Neuronal stem cell (in vitro differentiated cells): Measurements from ENCODE around the gene TULP4.
"Not testable (repeated sequence)": the region's sequence is repeated elsewhere in the genome, so short reads cannot be mapped to it uniquely, and the experiment has no call there.

ENCODE experiments used
- DNase-seq: peaks from one replicate; pipeline ENCODE4 v3.0.0-alpha.2; 2013; ENCODE audit warnings: low spot score
- H2AFZ ChIP-seq: one replicate; pipeline ENCODE4 v1.6.1; 2013; ENCODE audit warnings: mild to moderate bottlenecking, low read length, inconsistent platforms
- H2AK5ac ChIP-seq: 2 replicates; pipeline ENCODE4 v1.6.1; 2013; ENCODE audit warnings: low read depth, mild to moderate bottlenecking, inconsistent platforms, low read length, moderate library complexity, mixed read lengths
- H2BK120ac ChIP-seq: 2 replicates; pipeline ENCODE4 v1.6.1; 2013; ENCODE audit warnings: low read depth, mild to moderate bottlenecking, inconsistent platforms, low read length, moderate library complexity, mixed read lengths
- H2BK12ac ChIP-seq: one replicate; pipeline ENCODE4 v1.6.1; 2013; ENCODE audit warnings: low read length, inconsistent platforms
- H2BK15ac ChIP-seq: 2 replicates; pipeline ENCODE4 v1.6.1; 2013; ENCODE audit warnings: mild to moderate bottlenecking, low read length, inconsistent platforms, mixed read lengths
- H2BK5ac ChIP-seq: one replicate; pipeline ENCODE4 v1.6.1; 2013; ENCODE audit warnings: inconsistent platforms, mild to moderate bottlenecking, low read length, moderate library complexity
- H3K14ac ChIP-seq: one replicate; pipeline ENCODE4 v1.6.1; 2013; ENCODE audit warnings: low read length, inconsistent platforms
- H3K18ac ChIP-seq: 2 replicates; pipeline ENCODE4 v1.6.1; 2013; ENCODE audit warnings: low read length, inconsistent platforms
- H3K23ac ChIP-seq: 2 replicates; pipeline ENCODE4 v1.6.1; 2013; ENCODE audit warnings: low read depth, mild to moderate bottlenecking, mixed read lengths, low read length, inconsistent platforms; ENCODE audit not compliant: poor library complexity
- H3K27ac ChIP-seq: replicated peaks from 3 replicates; pipeline ENCODE4 v1.5.1; 2013; ENCODE audit warnings: low read length, inconsistent platforms
- H3K27me3 ChIP-seq, 3 experiments: 2 replicates each; pipeline ENCODE4 v1.6.1; 2013; ENCODE audit warnings: low read length in 3 of 3, mild to moderate bottlenecking in 2 of 3, inconsistent platforms in 1 of 3, low read depth in 1 of 3, mixed read lengths in 1 of 3, moderate library complexity in 1 of 3; ENCODE audit not compliant: control insufficient read depth in 3 of 3, insufficient read depth in 3 of 3
- H3K36me3 ChIP-seq, 2 donors: replicated peaks in 1 of 2; 2 replicates each; pipeline ENCODE4 v1.6.1; 2013; ENCODE audit warnings: low read length in 2 of 2; ENCODE audit not compliant: control insufficient read depth in 2 of 2, insufficient read depth in 2 of 2
- H3K4ac ChIP-seq: 2 replicates; pipeline ENCODE4 v1.6.1; 2013; ENCODE audit warnings: inconsistent platforms, mild to moderate bottlenecking, low read length, moderate library complexity
- H3K4me1 ChIP-seq, 2 donors: 1 replicate in 1 of 2; 2 replicates in 1 of 2; pipeline ENCODE4 v1.6.1; 2013; ENCODE audit warnings: low read length in 2 of 2, low read depth in 1 of 2; ENCODE audit not compliant: control insufficient read depth in 2 of 2, insufficient read depth in 1 of 2
- H3K4me2 ChIP-seq: one replicate; pipeline ENCODE4 v1.6.1; 2013; ENCODE audit warnings: mild to moderate bottlenecking, low read length, inconsistent platforms; ENCODE audit not compliant: insufficient read depth, poor library complexity, severe bottlenecking
- H3K4me3 ChIP-seq, 2 donors: 2 replicates each; pipeline ENCODE4 v1.5.1; 2013; ENCODE audit warnings: low read length in 2 of 2, mild to moderate bottlenecking in 2 of 2, inconsistent platforms in 1 of 2, moderate library complexity in 1 of 2
- H3K79me1 ChIP-seq: one replicate; pipeline ENCODE4 v1.6.1; 2013; ENCODE audit warnings: low read depth, mild to moderate bottlenecking, inconsistent platforms, low read length, moderate library complexity
- H3K9ac ChIP-seq: one replicate; pipeline ENCODE4 v1.6.1; 2013; ENCODE audit warnings: mild to moderate bottlenecking, low read depth, low read length, inconsistent platforms; ENCODE audit not compliant: poor library complexity
- H3K9me3 ChIP-seq, 2 donors: replicated peaks in 1 of 2; 2 replicates each; pipeline versions ENCODE3 to v1.6.1; 2013; ENCODE audit warnings: low read length in 2 of 2, mild to moderate bottlenecking in 2 of 2, inconsistent platforms in 1 of 2, low read depth in 1 of 2, mixed read lengths in 1 of 2, moderate library complexity in 1 of 2; ENCODE audit not compliant: control insufficient read depth in 2 of 2, insufficient read depth in 1 of 2
- H4K8ac ChIP-seq: one replicate; pipeline ENCODE4 v1.6.1; 2013; ENCODE audit warnings: low read depth, mild to moderate bottlenecking, inconsistent platforms, low read length, moderate library complexity
- H4K91ac ChIP-seq: one replicate; pipeline ENCODE4 v1.6.1; 2013; ENCODE audit warnings: low read length, low read depth, mild to moderate bottlenecking, inconsistent platforms; ENCODE audit not compliant: poor library complexity
- WGBS, 2 donors: extraction: QIAGEN DNeasy Blood & Tissue Kit; methylation state at CpG; one replicate each; pipeline ENCODE4 v1.1.7; 2013; ENCODE audit warnings: missing lambda C conversion rate in 2 of 2, mixed read lengths in 1 of 2; ENCODE audit not compliant: insufficient read length in 2 of 2, insufficient replicate concordance in 1 of 2; ENCODE audit errors: extremely low coverage in 2 of 2; 5-methylcytosine and 5-hydroxymethylcytosine counted together

Gene TULP4

DNA sequence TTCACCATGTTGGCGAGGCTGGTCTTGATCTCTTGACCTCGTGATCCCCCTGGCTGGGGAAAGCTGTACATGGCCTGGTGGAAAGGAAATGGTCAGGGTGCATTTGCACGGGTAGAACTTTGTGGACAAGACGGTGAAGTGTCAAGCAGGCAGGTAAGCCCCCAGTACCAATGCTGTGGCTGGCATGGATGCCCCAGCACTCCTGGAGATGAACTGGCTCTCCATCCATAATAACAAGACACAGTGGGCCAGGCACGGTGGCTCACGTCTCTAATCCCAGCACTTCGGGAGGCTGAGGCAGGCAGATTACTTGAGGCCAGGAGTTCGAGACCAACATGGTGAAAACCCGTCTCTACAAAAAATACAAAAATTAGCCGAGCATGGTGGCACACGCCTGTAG lies 210.4 kb downstream of the TULP4 start:
- Histone ChIP-seq H3K27me3 (no peaks in the 10 kb centered on the region), H3K4me3 (no peak overlapping the region), H2BK15ac (no peak overlapping the region), H4K8ac (no peak overlapping the region), H3K79me1 (no peaks in the 10 kb centered on the region), H2BK120ac (no peak overlapping the region), H3K23ac (no peak overlapping the region), H4K91ac (no peak overlapping the region), H3K4me2 (no peak overlapping the region), H3K36me3 (no peaks in the 10 kb centered on the region), H3K14ac (no peak overlapping the region), H3K4me1 (peaks cover 3 to 12% of the 10 kb centered on the region in 2 donors), H2BK5ac (no peak overlapping the region), H3K27ac (no peak overlapping the region), H2BK12ac (no peak overlapping the region), H3K9me3 (peaks cover 0 to 4% of the 10 kb centered on the region in 2 donors), H2AFZ (no peak overlapping the region), H2AK5ac (no peak overlapping the region), H3K9ac (no peak overlapping the region), H3K4ac (no peak overlapping the region), H3K18ac (no peak overlapping the region)
- DNase-seq, result no peak
- no CpG with 5 or more reads among the region's 11 CpGs for WGBS, 2 donors

- Histone ChIP-seq H3K4me1 (no peaks in the 10 kb centered on the region), H4K8ac (no peak overlapping the region), H2BK5ac (no peak overlapping the region), H3K27ac (no peak overlapping the region), H3K4me3 (no peak overlapping the region), H3K27me3 (no peaks in the 10 kb centered on the region), H3K79me1 (no peaks in the 10 kb centered on the region), H4K91ac (no peak overlapping the region), H2AK5ac (peak overlapping the region; percentile 8), H3K14ac (no peak overlapping the region), H2BK12ac (no peak overlapping the region), H2BK120ac (no peak overlapping the region), H2BK15ac (no peak overlapping the region), H3K36me3 (no peaks in the 10 kb centered on the region), H3K4me2 (no peak overlapping the region), H2AFZ (no peak overlapping the region), H3K18ac (peak overlapping the region; percentile 15), H3K9me3 (peaks cover 0 to 4% of the 10 kb centered on the region in 2 donors), H3K4ac (no peak overlapping the region), H3K9ac (no peak overlapping the region), H3K23ac (peak overlapping the region; percentile 53)
- WGBS, 2 donors, result no CpG with 5 or more reads among the region's 15 CpGs
- no peak for DNase-seq
These were observed 212.0 kb downstream of the TULP4 start for GRCh38 chr6:158524311-158524710.

- not testable (repeated sequence) for H2BK12ac ChIP-seq, H3K4me2 ChIP-seq, H3K14ac ChIP-seq, H2BK120ac ChIP-seq, H2AFZ ChIP-seq, H3K9ac ChIP-seq, H4K8ac ChIP-seq, H4K91ac ChIP-seq, H3K23ac ChIP-seq, H3K27me3 ChIP-seq, H2BK5ac ChIP-seq, H2AK5ac ChIP-seq, H3K18ac ChIP-seq, H3K9me3 ChIP-seq, H3K36me3 ChIP-seq, H3K4me1 ChIP-seq, H3K79me1 ChIP-seq, H3K4ac ChIP-seq, DNase-seq, H3K4me3 ChIP-seq, H2BK15ac ChIP-seq, H3K27ac ChIP-seq
- no CpG with 5 or more reads among the region's 1 CpG for WGBS, 2 donors
These were observed 215.6 kb downstream of the TULP4 start for GRCh38 chr6:158527858-158528257.

- Histone ChIP-seq H3K14ac (no peak overlapping the region), H3K18ac (no peak overlapping the region), H2BK15ac (no peak overlapping the region), H3K4me3 (no peak overlapping the region), H3K27ac (no peak overlapping the region), H3K27me3 (no peaks in the 10 kb centered on the region), H3K79me1 (no peaks in the 10 kb centered on the region), H3K4ac (no peak overlapping the region), H3K36me3 (no peaks in the 10 kb centered on the region), H3K23ac (no peak overlapping the region), H3K9me3 (peaks cover 0 to 4% of the 10 kb centered on the region in 2 donors), H4K91ac (no peak overlapping the region), H4K8ac (no peak overlapping the region), H3K4me2 (no peak overlapping the region), H2AFZ (no peak overlapping the region), H2BK120ac (no peak overlapping the region), H3K4me1 (no peaks in the 10 kb centered on the region), H3K9ac (no peak overlapping the region), H2BK5ac (no peak overlapping the region), H2AK5ac (no peak overlapping the region), H2BK12ac (no peak overlapping the region)
- no peak for DNase-seq
- no CpG with 5 or more reads among the region's 6 CpGs for WGBS, 2 donors
These were observed 216.6 kb downstream of the TULP4 start for GRCh38 chr6:158528826-158529225.
